ENCODE results near the gene PIP5K1B.

Gene PIP5K1B

GRCh38 chr9:68707801-68708488 lies 2.9 kb downstream of the PIP5K1B start:
- DNase-seq = no peak
- H3K9ac ChIP-seq (ENCODE audit: low read depth, low read length) = no peak overlapping the region
- H2AFZ ChIP-seq (ENCODE audit: low read depth, low read length) = no peak overlapping the region
- H3K4me3 ChIP-seq (ENCODE audit: low read depth in 1 of 2, low read length in 2 of 2) = no peak overlapping the region
- H3K4me1 ChIP-seq (ENCODE audit: insufficient read depth, low read length) = no peaks in the 10 kb centered on the region
- no peaks in the 10 kb centered on the region for H4K20me1 ChIP-seq (ENCODE audit: insufficient read depth, low read length)
- TF ChIP-seq CTCF (IDR thresholded peaks at IDR 0.05; ENCODE audit: borderline replicate concordance, extremely low read depth, low read length, poor library complexity, severe bottlenecking) = no peak
- TF ChIP-seq EZH2 (IDR thresholded peaks at IDR 0.05; ENCODE audit: borderline replicate concordance, low read depth, low read length, severe bottlenecking) = no peak
- H3K9me3 ChIP-seq (ENCODE audit: insufficient read depth, low read length, severe bottlenecking) = no peaks in the 10 kb centered on the region
- H3K79me2 ChIP-seq (ENCODE audit: insufficient read depth, low read length) = no peaks in the 10 kb centered on the region
- H3K27ac ChIP-seq (ENCODE audit: low read length) = no peak overlapping the region
- H3K4me2 ChIP-seq (ENCODE audit: insufficient read depth, low read length) = no peak overlapping the region
- H3K36me3 ChIP-seq (ENCODE audit: insufficient read depth, low read length) = no peaks in the 10 kb centered on the region
- ATAC-seq (ENCODE audit: insufficient read depth, low read depth) = no peak
- no peaks in the 10 kb centered on the region for H3K27me3 ChIP-seq (ENCODE audit: insufficient read depth, low read length, poor library complexity)

GRCh38 chr9:68708513-68708912 lies 3.5 kb downstream of the PIP5K1B start:
- Histone ChIP-seq H3K79me2 (ENCODE audit: insufficient read depth, low read length) (no peaks in the 10 kb centered on the region), H3K27ac (ENCODE audit: low read length) (no peak overlapping the region), H3K4me2 (ENCODE audit: insufficient read depth, low read length) (no peak overlapping the region), H3K9me3 (ENCODE audit: insufficient read depth, low read length, severe bottlenecking) (no peaks in the 10 kb centered on the region), H2AFZ (ENCODE audit: low read depth, low read length) (no peak overlapping the region), H3K36me3 (ENCODE audit: insufficient read depth, low read length) (no peaks in the 10 kb centered on the region), H3K27me3 (ENCODE audit: insufficient read depth, low read length, poor library complexity) (no peaks in the 10 kb centered on the region), H4K20me1 (ENCODE audit: insufficient read depth, low read length) (no peaks in the 10 kb centered on the region), H3K9ac (ENCODE audit: low read depth, low read length) (no peak overlapping the region), H3K4me1 (ENCODE audit: insufficient read depth, low read length) (no peaks in the 10 kb centered on the region), H3K4me3 (ENCODE audit: low read depth in 1 of 2, low read length in 2 of 2) (no peak overlapping the region)
- ATAC-seq (ENCODE audit: insufficient read depth, low read depth) = no peak
- DNase-seq = no peak
- TF ChIP-seq CTCF (IDR thresholded peaks at IDR 0.05; ENCODE audit: borderline replicate concordance, extremely low read depth, low read length, poor library complexity, severe bottlenecking) (no peak), EZH2 (IDR thresholded peaks at IDR 0.05; ENCODE audit: borderline replicate concordance, low read depth, low read length, severe bottlenecking) (no peak)

DNA sequence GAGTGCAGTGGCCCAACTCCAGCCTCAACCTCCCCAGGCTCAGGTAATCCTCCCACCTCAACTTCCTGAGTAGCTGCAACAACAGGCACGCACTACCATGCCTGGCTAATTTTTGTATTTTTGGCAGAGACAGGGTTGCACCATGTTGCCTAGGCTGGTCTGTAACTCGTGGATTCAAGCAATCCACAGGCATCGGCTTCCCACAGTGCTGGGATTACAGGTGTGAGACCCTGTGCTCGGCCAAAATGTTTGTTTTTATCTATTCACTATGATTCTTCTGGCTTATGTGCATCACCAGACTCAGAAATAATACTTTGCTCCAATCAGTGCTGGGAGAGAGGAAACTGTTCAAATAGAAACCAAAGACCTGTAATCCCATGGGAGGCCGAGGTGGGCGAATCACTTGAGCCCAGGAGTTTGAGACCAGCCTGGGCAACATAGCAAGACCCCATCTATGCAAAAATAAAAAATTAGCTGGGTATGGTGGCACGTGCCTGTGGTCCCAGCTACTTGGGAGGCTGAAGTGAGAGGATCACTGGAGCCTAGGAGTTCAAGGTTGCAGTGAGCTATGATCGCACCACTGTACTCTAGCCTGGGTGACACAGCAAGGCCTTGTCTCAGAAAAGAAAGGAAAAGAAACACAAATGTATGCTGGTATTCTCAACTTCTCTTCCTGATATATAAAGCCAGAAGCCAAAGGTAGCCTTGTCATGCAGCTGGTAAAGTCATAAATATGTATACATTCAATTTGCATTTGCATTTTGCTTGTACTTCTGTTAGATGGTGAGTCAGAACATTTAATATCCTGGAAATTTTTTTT lies 4.5 kb downstream of the PIP5K1B start:
- no peak for TF ChIP-seq CTCF (IDR thresholded peaks at IDR 0.05; ENCODE audit: borderline replicate concordance, extremely low read depth, low read length, poor library complexity, severe bottlenecking)
- TF ChIP-seq EZH2 (IDR thresholded peaks at IDR 0.05; ENCODE audit: borderline replicate concordance, low read depth, low read length, severe bottlenecking) = no peak
- Histone ChIP-seq H3K36me3 (ENCODE audit: insufficient read depth, low read length) (no peaks in the 10 kb centered on the region), H3K4me3 (ENCODE audit: low read depth in 1 of 2, low read length in 2 of 2) (no peak overlapping the region), H2AFZ (ENCODE audit: low read depth, low read length) (no peak overlapping the region), H3K4me2 (ENCODE audit: insufficient read depth, low read length) (no peak overlapping the region), H3K27me3 (ENCODE audit: insufficient read depth, low read length, poor library complexity) (no peaks in the 10 kb centered on the region), H3K79me2 (ENCODE audit: insufficient read depth, low read length) (no peaks in the 10 kb centered on the region), H3K4me1 (ENCODE audit: insufficient read depth, low read length) (no peaks in the 10 kb centered on the region), H3K27ac (ENCODE audit: low read length) (no peak overlapping the region), H3K9ac (ENCODE audit: low read depth, low read length) (no peak overlapping the region), H3K9me3 (ENCODE audit: insufficient read depth, low read length, severe bottlenecking) (no peaks in the 10 kb centered on the region), H4K20me1 (ENCODE audit: insufficient read depth, low read length) (no peaks in the 10 kb centered on the region)
- DNase-seq = no peak
- no peak for ATAC-seq (ENCODE audit: insufficient read depth, low read depth)
